GM18861 (cell line): ENCODE measurements around the gene PIGN.
"Not testable (repeated sequence)": the region's sequence is repeated elsewhere in the genome, so short reads cannot be mapped to it uniquely, and the experiment has no call there.

Experiments
- ATAC-seq: cut with Tn5 transposase; IDR thresholded peaks from one replicate; pipeline ENCODE4 v1.9.1; 2021; ENCODE audit not compliant: unreplicated experiment

PIGN gene

GRCh38 chr18:62183578-62184195 lies 3.2 kb downstream of the PIGN start:
- no peak for ATAC-seq

- ATAC-seq = no peak
These were observed 4.6 kb downstream of the PIGN start for GRCh38 chr18:62182220-62182619.

GRCh38 chr18:62179213-62179612 lies 7.6 kb downstream of the PIGN start:
- no peak for ATAC-seq

- ATAC-seq = no peak
These were observed 9.6 kb downstream of the PIGN start for GRCh38 chr18:62177271-62177670.

- ATAC-seq = no peak
These were observed 11.3 kb downstream of the PIGN start for GRCh38 chr18:62175521-62175920.

- no peak for ATAC-seq
These were observed 14.6 kb downstream of the PIGN start for GRCh38 chr18:62172298-62172697.

- no peak for ATAC-seq
These were observed 16.0 kb downstream of the PIGN start for GRCh38 chr18:62170857-62171256.

GRCh38 chr18:62166524-62166923 lies 20.3 kb downstream of the PIGN start:
- not testable (repeated sequence) for ATAC-seq

GRCh38 chr18:62165583-62165982 lies 21.3 kb downstream of the PIGN start:
- no peak for ATAC-seq

- ATAC-seq = no peak
These were observed 21.9 kb downstream of the PIGN start for GRCh38 chr18:62164855-62165487.

GRCh38 chr18:62164310-62164709 lies 22.5 kb downstream of the PIGN start:
- no peak for ATAC-seq

GRCh38 chr18:62157843-62158242 lies 29.0 kb downstream of the PIGN start:
- ATAC-seq = no peak

GRCh38 chr18:62152844-62153243 lies 34.0 kb downstream of the PIGN start:
- ATAC-seq = peak; percentile 84

- no peak for ATAC-seq
These were observed 35.6 kb downstream of the PIGN start for GRCh38 chr18:62151068-62151771.

GRCh38 chr18:62144338-62144737 lies 42.5 kb downstream of the PIGN start:
- no peak for ATAC-seq

GRCh38 chr18:62140259-62140658 lies 46.6 kb downstream of the PIGN start:
- ATAC-seq = no peak

GRCh38 chr18:62138461-62139235 lies 48.2 kb downstream of the PIGN start:
- ATAC-seq = no peak

GRCh38 chr18:62131301-62131909 lies 55.5 kb downstream of the PIGN start:
- peak; percentile 66 for ATAC-seq

- ATAC-seq = no peak
These were observed 58.7 kb downstream of the PIGN start for GRCh38 chr18:62128157-62128556.

- no peak for ATAC-seq
These were observed 60.1 kb downstream of the PIGN start for GRCh38 chr18:62126737-62127136.

- no peak for ATAC-seq
These were observed 61.2 kb downstream of the PIGN start for GRCh38 chr18:62125702-62126101.
